MCF 10A (cell line): Measurements from ENCODE around the gene NSUN6. TPM values are rescaled to one million over a fixed set of nuclear protein-coding genes. Genes with fewer than 3 reads are reported as not detected.

ENCODE experiments used
- BruUV-seq: library from RNA; stranded (reverse); fragments of 400-500 nt; replicated peaks from 2 replicates; lab custom pipeline; 2021; lab: Mats Ljungman, UMichigan
- CTCF ChIA-PET: fragments of 300-600 bp; sonication (Branson Sonifier 250); formaldehyde crosslinking; extraction: SDS; loops from one replicate; lab custom pipeline; 2021; ENCODE audit warnings: antibody characterized with exemption, inconsistent platforms; lab: Yijun Ruan, JAX
- POLR2A ChIA-PET: fragments of 300-600, 350-650 bp; sonication (Branson Sonifier 250); formaldehyde crosslinking; extraction: SDS; loops from one replicate; lab custom pipeline; 2020; ENCODE audit warnings: antibody characterized with exemption, inconsistent platforms; lab: Yijun Ruan, JAX
- DNase-seq: peaks from one replicate; pipeline ENCODE4 v3.0.0-alpha.2; 2018; ENCODE audit not compliant: unreplicated experiment
- H3K27ac Mint-ChIP-seq: one replicate; pipeline ENCODE4 v1.8.0; 2022; ENCODE audit warnings: mild to moderate bottlenecking, low read depth, mixed read lengths; ENCODE audit not compliant: unreplicated experiment
- H3K27me3 Mint-ChIP-seq: one replicate; pipeline ENCODE4 v1.8.0; 2022; ENCODE audit warnings: mixed read lengths; ENCODE audit not compliant: insufficient read depth, unreplicated experiment
- H3K36me3 Mint-ChIP-seq: one replicate; pipeline ENCODE4 v1.8.0; 2022; ENCODE audit warnings: mild to moderate bottlenecking, moderate library complexity, mixed read lengths; ENCODE audit not compliant: insufficient read depth, unreplicated experiment
- H3K4me1 Mint-ChIP-seq: one replicate; pipeline ENCODE4 v1.8.0; 2022; ENCODE audit warnings: mixed read lengths; ENCODE audit not compliant: insufficient read depth, unreplicated experiment
- H3K4me3 Mint-ChIP-seq: one replicate; pipeline ENCODE4 v1.8.0; 2022; ENCODE audit warnings: mild to moderate bottlenecking, moderate library complexity, mixed read lengths; ENCODE audit not compliant: unreplicated experiment
- H3K9me3 Mint-ChIP-seq: one replicate; pipeline ENCODE4 v1.8.0; 2022; ENCODE audit warnings: mixed read lengths; ENCODE audit not compliant: unreplicated experiment
- CTCF ChIP-seq: fragments of 200-600 bp; IDR thresholded peaks from one replicate; pipeline ENCODE4 v1.8.0; 2022; ENCODE audit warnings: antibody characterized with exemption, mild to moderate bottlenecking; ENCODE audit not compliant: unreplicated experiment
- intact Hi-C: fragments of 100-400 bp; cut with micrococcal nuclease; formaldehyde crosslinking; loops from 2 replicates; pipeline ENCODE4 v1.14.1; 2022
- total RNA-seq: library from RNA; stranded (reverse); gene quantifications from 2 replicates; pipeline ENCODE4 v1.2.3, GENCODE V29; 2022

The NSUN6 gene
- total RNA-seq, 1 experiment from 2014 or later: 16.2 TPM

GRCh38 chr10:18611168-18611567 is 40.2 kb downstream of the NSUN6 start:
- intact Hi-C loops: no loop called here
- TF ChIP-seq CTCF: no peak
- CTCF ChIA-PET: interaction anchor here (1.0 kb wide), 1 partner anchor 55 kb away, joined by 3 read pairs; no protein-coding TSS in a partner anchor
- no TSS peak for BruUV-seq
- H3K27me3 Mint-ChIP-seq: no peaks in the 10 kb centered on the region
- peaks cover 24% of the 10 kb centered on the region for H3K36me3 Mint-ChIP-seq
- peaks cover 32% of the 10 kb centered on the region for H3K4me1 Mint-ChIP-seq
- H3K9me3 Mint-ChIP-seq: no peaks in the 10 kb centered on the region
- peak overlapping the region; percentile 90 for H3K27ac Mint-ChIP-seq
- POLR2A ChIA-PET: interaction anchor here (0.6 to 1.7 kb wide), 4 partner anchors 10 to 1185 kb away, joined by 3 to 5 read pairs (median 4); partner anchors contain the start of gene ARL5B
- no peak for DNase-seq
- no peak overlapping the region for H3K4me3 Mint-ChIP-seq

- peak overlapping the region; percentile 90 for H3K27ac Mint-ChIP-seq
- ChIA-PET CTCF (no interaction called here), POLR2A (interaction anchor here (0.7 kb wide), 1 partner anchor 41 kb away, joined by 3 read pairs; the partner anchor contains the start of gene NSUN6)
- no TSS peak for BruUV-seq
- TF ChIP-seq CTCF: no peak
- no peaks in the 10 kb centered on the region for H3K27me3 Mint-ChIP-seq
- peaks cover 30% of the 10 kb centered on the region for H3K36me3 Mint-ChIP-seq
- H3K9me3 Mint-ChIP-seq: no peaks in the 10 kb centered on the region
- peak; percentile 84 for DNase-seq
- intact Hi-C loops: no loop called here
- peaks cover 27% of the 10 kb centered on the region for H3K4me1 Mint-ChIP-seq
- peak overlapping the region; percentile 22 for H3K4me3 Mint-ChIP-seq
Measured at GRCh38 chr10:18610517-18610916, 40.9 kb downstream of the NSUN6 start.

- TF ChIP-seq CTCF: no peak
- Mint-ChIP-seq H3K4me1 (peaks cover 24% of the 10 kb centered on the region), H3K4me3 (no peak overlapping the region), H3K36me3 (peaks cover 37% of the 10 kb centered on the region), H3K27me3 (no peaks in the 10 kb centered on the region), H3K27ac (no peak overlapping the region), H3K9me3 (no peaks in the 10 kb centered on the region)
- DNase-seq: peak; percentile 70
- POLR2A ChIA-PET: interaction anchor here (1.3 to 1.7 kb wide), 4 partner anchors 19 to 51 kb away, joined by 4 to 11 read pairs (median 6); partner anchors contain the start of gene ARL5B
- CTCF ChIA-PET: no interaction called here
- intact Hi-C loops: no loop called here
- BruUV-seq: no TSS peak
Measured at GRCh38 chr10:18608596-18608995, 42.8 kb downstream of the NSUN6 start.

GRCh38 chr10:18607503-18608378 is 43.6 kb downstream of the NSUN6 start:
- Mint-ChIP-seq H3K9me3 (no peaks in the 10 kb centered on the region), H3K27me3 (no peaks in the 10 kb centered on the region), H3K4me3 (no peak overlapping the region), H3K4me1 (peaks cover 24% of the 10 kb centered on the region), H3K27ac (peak overlapping the region; percentile 75), H3K36me3 (peaks cover 34% of the 10 kb centered on the region)
- ChIA-PET POLR2A (interaction anchor here (0.6 to 1.7 kb wide), 10 partner anchors 20 to 261 kb away, joined by 3 to 11 read pairs (median 4); partner anchors contain the start of genes ARL5B and NSUN6), CTCF (no interaction called here)
- BruUV-seq: no TSS peak
- intact Hi-C loops: loop anchor here (2.0 kb wide), 1 partner anchor 43 kb away; the partner anchor contains the start of gene NSUN6
- DNase-seq: peak; percentile 93
- TF ChIP-seq CTCF: no peak
